IMR-90 (cell line): Measurements from ENCODE around the gene CADM1. TPM values are rescaled to one million over a fixed set of nuclear protein-coding genes. Genes with fewer than 3 reads are reported as not detected.

Experiments used
- ATAC-seq: fragments of 200-7000 bp; cut with Tn5 transposase; 2 replicates; pipeline ENCODE4 v1.9.1; 2020; ENCODE audit warnings: low read depth, mild to moderate bottlenecking, moderate library complexity
- BruUV-seq: library from RNA; stranded (reverse); fragments of 400-500 nt; replicated peaks from 2 replicates; lab custom pipeline; 2021; lab: Mats Ljungman, UMichigan
- CTCF ChIA-PET: fragments of 300-600 bp; formaldehyde crosslinking; extraction: SDS; loops from one replicate; lab custom pipeline; 2021; ENCODE audit warnings: antibody characterized with exemption; lab: Yijun Ruan, JAX
- POLR2A ChIA-PET: fragments of 300-600 bp; sonication (Branson Sonifier 250); formaldehyde crosslinking; loops from one replicate; lab custom pipeline; 2022; ENCODE audit warnings: antibody characterized with exemption; ENCODE audit not compliant: unreplicated experiment; lab: Charles Lee
- DNase-seq: peaks from one replicate; pipeline ENCODE4 v3.0.0; 2013
- H2AFZ ChIP-seq: replicated peaks from 2 replicates; pipeline ENCODE3; 2013; ENCODE audit warnings: low read length, mild to moderate bottlenecking; ENCODE audit not compliant: poor library complexity
- H2AK5ac ChIP-seq: 2 replicates; pipeline ENCODE4 v1.6.1; 2013; ENCODE audit warnings: low read depth, low read length, inconsistent platforms
- H2AK9ac ChIP-seq: replicated peaks from 2 replicates; pipeline ENCODE3; 2013; ENCODE audit warnings: mild to moderate bottlenecking, low read depth, low read length, moderate library complexity; ENCODE audit not compliant: poor library complexity
- H2BK120ac ChIP-seq: 2 replicates; pipeline ENCODE4 v1.6.1; 2013; ENCODE audit warnings: low read depth, low read length, inconsistent platforms
- H2BK15ac ChIP-seq: 3 replicates; pipeline ENCODE4 v1.6.1; 2013; ENCODE audit warnings: low read depth, low read length, inconsistent platforms
- H2BK20ac ChIP-seq: 2 replicates; pipeline ENCODE4 v1.6.1; 2013; ENCODE audit warnings: low read depth, mild to moderate bottlenecking, inconsistent platforms, low read length, moderate library complexity
- H2BK5ac ChIP-seq: 2 replicates; pipeline ENCODE4 v1.6.1; 2013; ENCODE audit warnings: mild to moderate bottlenecking, low read depth, low read length, inconsistent platforms; ENCODE audit not compliant: poor library complexity, severe bottlenecking
- H3K14ac ChIP-seq: replicated peaks from 2 replicates; pipeline ENCODE4 v1.6.1; 2013; ENCODE audit warnings: low read depth, low read length, inconsistent platforms
- H3K18ac ChIP-seq: 2 replicates; pipeline ENCODE4 v1.6.1; 2013; ENCODE audit warnings: low read depth, low read length, control low read depth
- H3K23ac ChIP-seq: 2 replicates; pipeline ENCODE4 v1.6.1; 2013; ENCODE audit warnings: low read depth, low read length, inconsistent platforms
- H3K27ac ChIP-seq: 2 replicates; pipeline ENCODE4 v1.5.1; 2013; ENCODE audit warnings: mild to moderate bottlenecking, control low read depth, low read length; ENCODE audit not compliant: insufficient read depth
- H3K27me3 ChIP-seq: 2 replicates; pipeline ENCODE4 v1.6.1; 2013; ENCODE audit warnings: low read length; ENCODE audit not compliant: control insufficient read depth, insufficient read depth
- H3K36me3 ChIP-seq: 2 replicates; pipeline ENCODE4 v1.6.1; 2013; ENCODE audit warnings: low read length, mixed read lengths; ENCODE audit not compliant: control insufficient read depth, insufficient read depth
- H3K4ac ChIP-seq: 2 replicates; pipeline ENCODE4 v1.6.1; 2013; ENCODE audit warnings: low read depth, low read length, inconsistent platforms
- H3K4me1 ChIP-seq: 2 replicates; pipeline ENCODE4 v1.6.1; 2013; ENCODE audit warnings: low read length, mixed read lengths; ENCODE audit not compliant: control insufficient read depth, insufficient read depth
- H3K4me2 ChIP-seq: 2 replicates; pipeline ENCODE4 v1.6.1; 2013; ENCODE audit warnings: low read depth, mild to moderate bottlenecking, control low read depth, low read length, moderate library complexity
- H3K4me3 ChIP-seq: 2 replicates; pipeline ENCODE4 v1.5.1; 2013; ENCODE audit warnings: low read depth, mild to moderate bottlenecking, control low read depth, low read length, moderate library complexity; ENCODE audit not compliant: insufficient read depth
- H3K56ac ChIP-seq: 2 replicates; pipeline ENCODE4 v1.6.1; 2013; ENCODE audit warnings: low read length, inconsistent platforms; ENCODE audit not compliant: insufficient read depth; ENCODE audit errors: extremely low read depth
- H3K79me1 ChIP-seq, 2 experiments: 2 replicates each; pipeline ENCODE4 v1.6.1; 2013; ENCODE audit warnings: low read length in 2 of 2, inconsistent platforms in 1 of 2, low read depth in 1 of 2
- H3K9ac ChIP-seq: 2 replicates; pipeline ENCODE4 v1.6.1; 2013; ENCODE audit warnings: low read depth, low read length, control low read depth
- H3K9me1 ChIP-seq: 2 replicates; pipeline ENCODE4 v1.6.1; 2013; ENCODE audit warnings: low read length, inconsistent platforms; ENCODE audit not compliant: insufficient read depth
- H3K9me3 ChIP-seq: 2 replicates; pipeline ENCODE4 v1.6.1; 2013; ENCODE audit warnings: low read length; ENCODE audit not compliant: control insufficient read depth, insufficient read depth
- H4K20me1 ChIP-seq: 2 replicates; pipeline ENCODE4 v1.6.1; 2013; ENCODE audit warnings: low read length, inconsistent platforms; ENCODE audit not compliant: insufficient read depth
- H4K5ac ChIP-seq: 2 replicates; pipeline ENCODE4 v1.6.1; 2013; ENCODE audit warnings: mild to moderate bottlenecking, low read depth, low read length, control low read depth
- H4K8ac ChIP-seq, 2 experiments: 2 replicates each; pipeline ENCODE4 v1.6.1; 2013; ENCODE audit warnings: low read depth in 2 of 2, low read length in 2 of 2, control low read depth in 1 of 2, inconsistent platforms in 1 of 2
- H4K91ac ChIP-seq: 2 replicates; pipeline ENCODE4 v1.6.1; 2013; ENCODE audit warnings: low read depth, low read length, inconsistent platforms; ENCODE audit not compliant: insufficient read depth
- BHLHE40 ChIP-seq: fragments of 150-350 bp; IDR thresholded peaks from 2 replicates; pipeline ENCODE4 v1.6.1; 2016; ENCODE audit warnings: mild to moderate bottlenecking, low read depth, low read length
- CEBPB ChIP-seq: IDR thresholded peaks from 2 replicates; pipeline ENCODE4 v1.6.1; 2012; ENCODE audit warnings: low read depth, low read length, improper control_type of control experiment
- WGBS, 2 experiments: methylation state at CpG; one replicate each; pipeline versions ENCODE4 v1.1.5 to v1.1.7; 2013; ENCODE audit warnings: missing lambda C conversion rate in 2 of 2; ENCODE audit not compliant: insufficient read length in 1 of 2; ENCODE audit errors: extremely low coverage in 2 of 2; 5-methylcytosine and 5-hydroxymethylcytosine counted together
- dilution Hi-C: fragments of 300-500 bp; cut with HindIII; formaldehyde crosslinking; loops from one replicate; pipeline ENCODE4 v1.14.3; 2018; ENCODE audit warnings: low sequenced_read_pairs; ENCODE audit not compliant: unreplicated experiment
- in situ Hi-C: fragments of 300-500 bp; cut with MboI; formaldehyde crosslinking; loops from 3 replicates; pipeline ENCODE4 v1.14.3; 2019; ENCODE audit warnings: low sequenced_read_pairs, inconsistent platforms, mixed read lengths
- intact Hi-C: fragments of 100-400 bp; cut with micrococcal nuclease; formaldehyde crosslinking; loops from 2 replicates; pipeline ENCODE4 v1.10.0; 2022
- polyA plus RNA-seq, 3 experiments: library from polyadenylated mRNA; depleted of rRNA; stranded (reverse); fragments of >200 nt; gene quantifications; 2 replicates each; pipeline ENCODE4 v1.2.3, GENCODE V29; 2012; ENCODE audit warnings: low replicate concordance in 1 of 3
- total RNA-seq: library from RNA; depleted of rRNA; stranded (reverse); fragments of >200 nt; gene quantifications from 2 replicates; pipeline ENCODE4 v1.2.3, GENCODE V29; 2012

Gene CADM1
- total and polyA plus RNA-seq, 2 of the 4 experiments (the other 2 are of a cell fraction), result 28.8 to 77.1 TPM

DNA sequence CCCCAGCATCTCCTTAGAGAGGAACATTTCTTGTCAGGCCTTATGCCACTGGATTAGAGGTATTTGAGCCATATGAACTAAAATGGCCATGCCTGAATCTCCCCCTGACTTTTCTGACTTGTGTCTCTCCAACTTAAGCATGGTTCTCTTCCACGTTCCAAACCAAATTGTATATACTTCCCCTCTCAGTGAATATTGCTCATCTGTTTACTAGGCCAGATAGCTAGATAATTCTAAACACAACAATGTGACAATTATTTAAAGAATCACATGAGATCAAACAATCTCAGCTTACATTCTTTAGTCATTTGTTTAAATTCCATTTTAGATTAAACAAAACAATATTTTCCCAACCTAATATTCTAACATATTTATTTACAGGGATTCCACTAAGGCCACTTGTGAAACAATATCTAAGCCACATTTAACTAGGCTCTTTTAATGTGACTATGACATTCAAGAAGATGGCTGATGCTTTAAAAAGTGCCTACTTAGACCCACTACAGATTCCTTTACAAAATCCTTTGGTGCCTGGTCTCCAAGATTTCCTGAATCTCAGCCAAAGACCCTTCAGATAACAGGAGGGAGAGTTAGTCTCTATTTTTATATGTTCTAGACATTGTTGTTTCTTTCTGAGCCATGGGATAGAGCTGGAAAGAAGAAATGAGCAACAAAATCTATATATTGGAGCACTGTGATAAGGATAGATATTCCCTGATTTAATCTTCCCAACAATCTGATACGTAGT is 105.7 kb downstream of the CADM1 start:
- CTCF ChIA-PET, result interaction anchor here (0.6 to 1.4 kb wide), 3 partner anchors 11 to 1037 kb away, joined by 3 to 5 read pairs (median 3); no protein-coding TSS in a partner anchor

More for the DNA sequence above, 105.7 kb downstream of the CADM1 start:
- POLR2A ChIA-PET, result no interaction called here
- 0 out of 2 replicates have a peak overlapping the region, but pooled peaks have one; percentile 30 for H4K91ac ChIP-seq
- ATAC-seq, result peak; percentile 88
- H3K56ac ChIP-seq, result no peak overlapping the region
- H3K9me1 ChIP-seq, result no peaks in the 10 kb centered on the region
- in situ Hi-C loops (no loop called here), intact Hi-C loops (loop anchor here (5.0 kb wide), 1 partner anchor 36 kb away; no protein-coding TSS in a partner anchor), dilution Hi-C loops (no loop called here)
- no peak overlapping the region for H2AK5ac ChIP-seq
- H4K8ac ChIP-seq, result no peak overlapping the region
- H3K4me3 ChIP-seq, result no peak overlapping the region
- 0 out of 4 replicates have a peak, but pooled peaks cover 0 to 2% of the 10 kb centered on the region in 2 experiments for H3K79me1 ChIP-seq
- no CpG with 5 or more reads among the region's 2 CpGs for WGBS, 2 experiments
- H3K27me3 ChIP-seq, result no peaks in the 10 kb centered on the region
- H2BK120ac ChIP-seq, result no peak overlapping the region
- no peak overlapping the region for H3K4ac ChIP-seq
- H2BK20ac ChIP-seq, result no peak overlapping the region
- no peak overlapping the region for H3K23ac ChIP-seq
- H3K9me3 ChIP-seq, result no peaks in the 10 kb centered on the region
- no peak overlapping the region for H3K18ac ChIP-seq
- H3K9ac ChIP-seq, result no peak overlapping the region
- no peaks in the 10 kb centered on the region; the same call in 1 of the 2 replicates for H3K36me3 ChIP-seq
- H2BK5ac ChIP-seq, result peak overlapping the region; percentile 46
- H4K20me1 ChIP-seq, result no peaks in the 10 kb centered on the region
- TF ChIP-seq CEBPB (no peak), BHLHE40 (peak; percentile 52; the same call in 1 of the 2 replicates)
- no peak overlapping the region for H3K14ac ChIP-seq
- no peaks in the 10 kb centered on the region; the same call in 1 of the 2 replicates for H3K4me1 ChIP-seq
- no peak overlapping the region for H2BK15ac ChIP-seq
- DNase-seq, result peak; percentile 40
- peak overlapping the region; percentile 72; the same call in 1 of the 2 replicates for H4K5ac ChIP-seq
- H3K27ac ChIP-seq, result no peak overlapping the region
- H2AFZ ChIP-seq, result no peak overlapping the region
- no peak overlapping the region; the same call in 1 of the 2 replicates for H3K4me2 ChIP-seq
- no TSS peak for BruUV-seq
- no peak overlapping the region for H2AK9ac ChIP-seq
